Lung (tissue), 12 donors: ENCODE results near the gene FHIP1B. TPM values are rescaled to one million over a fixed set of nuclear protein-coding genes. Genes with fewer than 3 reads are reported as not detected.
A peak's percentile ranks its signal among the peaks of the same experiment; 100 is the strongest.

Experiments
- ATAC-seq: fragments of 200-7000 bp; cut with Tn5 transposase; one replicate; pipeline ENCODE4 v1.9.1; 2020; ENCODE audit warnings: moderate number of reproducible peaks; ENCODE audit not compliant: insufficient read depth, low FRiP score
- DNase-seq, 3 donors: peaks; one replicate each; pipeline ENCODE4 v3.0.0-alpha.2; 2013 to 2017
- H3K27ac ChIP-seq, 2 donors: one replicate each; pipeline ENCODE4 v1.5.1; 2013; ENCODE audit warnings: mild to moderate bottlenecking in 2 of 2, moderate library complexity in 2 of 2, control low read depth in 1 of 2, inconsistent platforms in 1 of 2, low read depth in 1 of 2, low read length in 1 of 2
- H3K27me3 ChIP-seq, 3 donors: one replicate each; pipeline ENCODE4 v1.5.1; 2013; ENCODE audit warnings: low read length in 2 of 3; ENCODE audit not compliant: control insufficient read depth in 3 of 3, insufficient read depth in 3 of 3
- H3K36me3 ChIP-seq, 4 donors: one replicate each; pipeline ENCODE4 v1.5.1; 2013; ENCODE audit warnings: low read length in 4 of 4, mild to moderate bottlenecking in 1 of 4, moderate library complexity in 1 of 4; ENCODE audit not compliant: control insufficient read depth in 4 of 4, insufficient read depth in 4 of 4
- H3K4me1 ChIP-seq, 5 donors: one replicate each; pipeline ENCODE4 v1.5.1; 2013; ENCODE audit warnings: low read length in 5 of 5, mild to moderate bottlenecking in 2 of 5, moderate library complexity in 1 of 5; ENCODE audit not compliant: control insufficient read depth in 5 of 5, insufficient read depth in 5 of 5
- H3K4me3 ChIP-seq: one replicate; pipeline ENCODE4 v1.5.1; 2013; ENCODE audit warnings: mild to moderate bottlenecking, control low read depth, moderate library complexity
- H3K9ac ChIP-seq, 2 donors: one replicate each; pipeline ENCODE4 v1.5.1; 2013; ENCODE audit warnings: low read length in 2 of 2, control low read depth in 1 of 2; ENCODE audit not compliant: insufficient read depth in 1 of 2
- H3K9me3 ChIP-seq, 4 donors: one replicate each; pipeline ENCODE4 v1.5.1; 2013; ENCODE audit warnings: low read length in 3 of 4, mild to moderate bottlenecking in 1 of 4, moderate library complexity in 1 of 4; ENCODE audit not compliant: control insufficient read depth in 4 of 4, insufficient read depth in 3 of 4
- WGBS, 2 donors: extraction: QIAGEN DNeasy Blood & Tissue Kit; methylation state at CpG; one replicate each; pipeline ENCODE4 v1.1.7; 2013; 5-methylcytosine and 5-hydroxymethylcytosine counted together
- polyA plus RNA-seq, 2 donors: library from polyadenylated mRNA; stranded (reverse); fragments of 200-250 nt; gene quantifications; one replicate each; pipeline ENCODE4 v1.2.1, GENCODE V29; 2013
- total RNA-seq, 2 donors: library from RNA; depleted of rRNA in 1 of 2; stranded (reverse); fragments of >200 nt in 1 of 2; gene quantifications; one replicate each; pipeline ENCODE4 v1.2.1, GENCODE V29; 2014 to 2021
- TF ChIP-seq, protein P1 (sequence below): IDR thresholded peaks from 2 replicates; pipeline ENCODE4 v1.5.1; 2012; ENCODE audit warnings: mild to moderate bottlenecking; ENCODE audit errors: control extremely low read depth, extremely low read depth
- donor health status: control.
- donor health status: control.
- donor health status: Bipolar disorder and iron deficiency.
- donor health status: healthy.
- donor health status: DM: yes; HTN: yes; CAD: no.

Gene FHIP1B
- total and polyA plus RNA-seq, 4 donors = 40.9 to 43.4 (median 41.8) TPM

GRCh38 chr11:6258141-6258540 lies 23.7 kb upstream of the FHIP1B start:
- H3K9ac ChIP-seq = no peak overlapping the region
- H3K27ac ChIP-seq = no peak overlapping the region
- no peak for DNase-seq
- peaks cover 0 to 12% (median 0%) of the 10 kb centered on the region in 5 donors for H3K4me1 ChIP-seq
- H3K4me3 ChIP-seq = no peak overlapping the region
- TF ChIP-seq, protein P1, sequence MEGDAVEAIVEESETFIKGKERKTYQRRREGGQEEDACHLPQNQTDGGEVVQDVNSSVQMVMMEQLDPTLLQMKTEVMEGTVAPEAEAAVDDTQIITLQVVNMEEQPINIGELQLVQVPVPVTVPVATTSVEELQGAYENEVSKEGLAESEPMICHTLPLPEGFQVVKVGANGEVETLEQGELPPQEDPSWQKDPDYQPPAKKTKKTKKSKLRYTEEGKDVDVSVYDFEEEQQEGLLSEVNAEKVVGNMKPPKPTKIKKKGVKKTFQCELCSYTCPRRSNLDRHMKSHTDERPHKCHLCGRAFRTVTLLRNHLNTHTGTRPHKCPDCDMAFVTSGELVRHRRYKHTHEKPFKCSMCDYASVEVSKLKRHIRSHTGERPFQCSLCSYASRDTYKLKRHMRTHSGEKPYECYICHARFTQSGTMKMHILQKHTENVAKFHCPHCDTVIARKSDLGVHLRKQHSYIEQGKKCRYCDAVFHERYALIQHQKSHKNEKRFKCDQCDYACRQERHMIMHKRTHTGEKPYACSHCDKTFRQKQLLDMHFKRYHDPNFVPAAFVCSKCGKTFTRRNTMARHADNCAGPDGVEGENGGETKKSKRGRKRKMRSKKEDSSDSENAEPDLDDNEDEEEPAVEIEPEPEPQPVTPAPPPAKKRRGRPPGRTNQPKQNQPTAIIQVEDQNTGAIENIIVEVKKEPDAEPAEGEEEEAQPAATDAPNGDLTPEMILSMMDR = no peak
- no peak for ATAC-seq
- peaks cover 0 to 4% (median 0%) of the 10 kb centered on the region in 4 donors for H3K9me3 ChIP-seq
- peaks cover 0 to 61% (median 59%) of the 10 kb centered on the region in 3 donors for H3K27me3 ChIP-seq
- no peaks in the 10 kb centered on the region for H3K36me3 ChIP-seq
- 81 to 83% methylated on average over 3 of the region's 3 CpGs for WGBS, 2 donors

GRCh38 chr11:6253197-6253596 lies 18.8 kb upstream of the FHIP1B start:
- ATAC-seq (no peak), DNase-seq (peak in 1 of 3 donors; percentile 19)
- TF ChIP-seq, protein P1 = no peak
- Histone ChIP-seq H3K4me3 (no peak overlapping the region), H3K27ac (no peak overlapping the region), H3K9ac (no peak overlapping the region), H3K27me3 (peaks cover 0 to 20% (median 19%) of the 10 kb centered on the region in 3 donors), H3K9me3 (peaks cover 0 to 4% (median 0%) of the 10 kb centered on the region in 4 donors), H3K36me3 (no peaks in the 10 kb centered on the region), H3K4me1 (peaks cover 0 to 9% (median 3%) of the 10 kb centered on the region in 5 donors)
- WGBS, 2 donors = 82 to 83% methylated on average over 1 of the region's 1 CpG

GRCh38 chr11:6251990-6252473 lies 17.6 kb upstream of the FHIP1B start:
- peak overlapping the region in 1 of 2 donors; percentile 75 for H3K27ac ChIP-seq
- peaks cover 0 to 9% (median 3%) of the 10 kb centered on the region in 5 donors for H3K4me1 ChIP-seq
- H3K9ac ChIP-seq = no peak overlapping the region
- peaks cover 0 to 2% (median 0%) of the 10 kb centered on the region in 4 donors for H3K9me3 ChIP-seq
- 64 to 73% methylated on average over 6 of the region's 6 CpGs for whole genome bisulfite sequencing, 2 donors
- peaks cover 0 to 10% (median 8%) of the 10 kb centered on the region in 3 donors for H3K27me3 ChIP-seq
- TF ChIP-seq, protein P1 = no peak
- peak; percentile 38 to 64 (median 42) for DNase-seq
- H3K4me3 ChIP-seq = no peak overlapping the region
- no peaks in the 10 kb centered on the region for H3K36me3 ChIP-seq
- no peak for ATAC-seq
